Measurements from ENCODE around the gene CCDC28A. TPM values are rescaled to one million over a fixed set of nuclear protein-coding genes. Genes with fewer than 3 reads are reported as not detected.

CCDC28A gene
- total RNA-seq, result 15.0 and 17.8 TPM in 2 replicates

GRCh38 chr6:138773177-138774091 lies at the start of gene CCDC28A:
Gene CCDC28A, plus strand, starts transcription at chr6:138773769. Its CDS starts 2,352 bp downstream, at chr6:138776121.

GRCh38 chr6:138795809-138796603 lies 22.4 kb downstream of the CCDC28A start, which contains the start of gene ECT2L:
Gene ECT2L, plus strand, starts transcription at chr6:138796087. Its CDS starts 17,188 bp downstream, at chr6:138813275.

Other genes starting within 250 kb of the CCDC28A start
- gene ECT2L, start 22.3 kb downstream of the CCDC28A start, total RNA-seq, result not detected in 2 replicates
- 18.1 and 24.3 TPM in 2 replicates for gene REPS1, start 214.5 kb downstream of the CCDC28A start, total RNA-seq